Type B pancreatic cell (in vitro differentiated cells): ENCODE data around the gene CA5B. TPM values are rescaled to one million over a fixed set of nuclear protein-coding genes. Genes with fewer than 3 reads are reported as not detected.
A peak's percentile ranks its signal among the peaks of the same experiment; 100 is the strongest.

Experiments
- DNase-seq: peaks from one replicate; pipeline ENCODE4 v3.0.0; 2021; ENCODE audit warnings: mixed read lengths; ENCODE audit not compliant: unreplicated experiment; ENCODE audit errors: extremely low spot score
- H3K27ac Mint-ChIP-seq: 2 replicates; pipeline ENCODE4 v1.8.0; 2021; ENCODE audit warnings: mild to moderate bottlenecking, mixed read lengths
- H3K27me3 Mint-ChIP-seq: 2 replicates; pipeline ENCODE4 v1.8.0; 2021; ENCODE audit warnings: mixed read lengths
- H3K36me3 Mint-ChIP-seq: 2 replicates; pipeline ENCODE4 v1.8.0; 2021; ENCODE audit warnings: mixed read lengths
- H3K4me1 Mint-ChIP-seq: one replicate; pipeline ENCODE4 v1.8.0; 2021; ENCODE audit warnings: mixed read lengths; ENCODE audit not compliant: unreplicated experiment
- H3K4me3 Mint-ChIP-seq: 2 replicates; pipeline ENCODE4 v1.8.0; 2021; ENCODE audit warnings: mild to moderate bottlenecking, mixed read lengths
- H3K9me3 Mint-ChIP-seq: 2 replicates; pipeline ENCODE4 v1.8.0; 2021; ENCODE audit warnings: mixed read lengths
- total RNA-seq: library from RNA; stranded (reverse); gene quantifications from 2 replicates; pipeline ENCODE4 v1.2.1, GENCODE V29; 2021; ENCODE audit warnings: low replicate concordance
- TF ChIP-seq, protein P1 (sequence below): fragments of 200-600 bp; sonication (generic); conservative IDR thresholded peaks from 2 replicates; pipeline ENCODE4 v1.5.0; 2021; ENCODE audit warnings: antibody characterized with exemption, mild to moderate bottlenecking

The CA5B gene
- total RNA-seq, 1 donor from 2014 or later = 16.7 TPM

DNA sequence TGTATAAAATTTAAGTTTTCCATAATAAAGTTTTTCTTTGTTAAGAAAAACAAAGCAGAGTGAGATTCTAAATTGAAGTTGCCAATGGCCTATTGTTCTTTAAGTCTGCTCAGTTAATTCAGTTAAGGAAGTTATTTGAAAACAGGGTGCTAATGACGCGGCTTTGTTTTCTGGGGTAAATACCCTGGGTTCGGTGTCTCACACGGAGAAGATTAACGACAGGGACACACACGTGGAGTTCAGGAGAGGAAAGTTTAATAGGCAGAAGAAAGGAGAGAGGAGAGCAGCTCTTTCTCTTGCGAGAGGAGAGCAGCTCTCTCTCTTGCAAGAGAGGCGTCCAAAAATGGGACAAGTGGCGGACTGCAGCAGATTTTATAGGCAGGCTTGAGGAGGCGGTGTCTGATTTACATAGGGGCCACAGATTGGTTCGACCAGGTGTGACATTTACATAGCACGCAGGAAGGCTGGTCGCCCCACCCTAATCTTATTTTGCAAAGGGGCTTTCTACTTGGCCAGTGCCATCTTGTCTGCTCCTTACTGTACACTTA is 9.6 kb downstream of the CA5B start:
- Mint-ChIP-seq H3K9me3 (no peaks in the 10 kb centered on the region), H3K4me3 (no peak overlapping the region), H3K4me1 (peaks cover 44% of the 10 kb centered on the region), H3K36me3 (peaks cover 13% of the 10 kb centered on the region), H3K27ac (peak overlapping the region; percentile 91), H3K27me3 (no peaks in the 10 kb centered on the region)
- TF ChIP-seq, protein P1, sequence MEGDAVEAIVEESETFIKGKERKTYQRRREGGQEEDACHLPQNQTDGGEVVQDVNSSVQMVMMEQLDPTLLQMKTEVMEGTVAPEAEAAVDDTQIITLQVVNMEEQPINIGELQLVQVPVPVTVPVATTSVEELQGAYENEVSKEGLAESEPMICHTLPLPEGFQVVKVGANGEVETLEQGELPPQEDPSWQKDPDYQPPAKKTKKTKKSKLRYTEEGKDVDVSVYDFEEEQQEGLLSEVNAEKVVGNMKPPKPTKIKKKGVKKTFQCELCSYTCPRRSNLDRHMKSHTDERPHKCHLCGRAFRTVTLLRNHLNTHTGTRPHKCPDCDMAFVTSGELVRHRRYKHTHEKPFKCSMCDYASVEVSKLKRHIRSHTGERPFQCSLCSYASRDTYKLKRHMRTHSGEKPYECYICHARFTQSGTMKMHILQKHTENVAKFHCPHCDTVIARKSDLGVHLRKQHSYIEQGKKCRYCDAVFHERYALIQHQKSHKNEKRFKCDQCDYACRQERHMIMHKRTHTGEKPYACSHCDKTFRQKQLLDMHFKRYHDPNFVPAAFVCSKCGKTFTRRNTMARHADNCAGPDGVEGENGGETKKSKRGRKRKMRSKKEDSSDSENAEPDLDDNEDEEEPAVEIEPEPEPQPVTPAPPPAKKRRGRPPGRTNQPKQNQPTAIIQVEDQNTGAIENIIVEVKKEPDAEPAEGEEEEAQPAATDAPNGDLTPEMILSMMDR = no peak
- no peak for DNase-seq

DNA sequence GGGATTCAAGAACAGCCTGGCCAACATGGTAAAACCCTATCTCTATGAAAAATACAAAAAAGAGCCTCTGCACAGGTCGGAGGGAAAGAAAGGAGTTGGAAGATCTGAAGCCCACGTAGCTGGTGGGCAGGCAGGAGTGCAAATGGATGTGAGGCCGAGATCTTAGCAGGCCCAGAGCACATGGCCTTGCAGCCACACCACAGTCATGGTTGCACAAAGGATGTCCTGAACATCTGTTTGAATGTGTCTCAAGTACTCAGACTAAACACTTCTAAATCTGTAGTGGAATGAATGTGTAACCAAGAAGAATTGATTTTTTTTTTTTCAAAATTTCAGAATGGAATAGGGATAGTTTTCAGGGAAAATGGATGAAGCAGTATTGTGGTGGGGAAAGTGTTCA is 10.8 kb downstream of the CA5B start:
- Mint-ChIP-seq H3K4me3 (no peak overlapping the region), H3K36me3 (peaks cover 9% of the 10 kb centered on the region), H3K9me3 (no peaks in the 10 kb centered on the region), H3K27me3 (no peaks in the 10 kb centered on the region), H3K27ac (no peak overlapping the region), H3K4me1 (peaks cover 48% of the 10 kb centered on the region)
- DNase-seq = no peak
- TF ChIP-seq, protein P1 = no peak

DNA sequence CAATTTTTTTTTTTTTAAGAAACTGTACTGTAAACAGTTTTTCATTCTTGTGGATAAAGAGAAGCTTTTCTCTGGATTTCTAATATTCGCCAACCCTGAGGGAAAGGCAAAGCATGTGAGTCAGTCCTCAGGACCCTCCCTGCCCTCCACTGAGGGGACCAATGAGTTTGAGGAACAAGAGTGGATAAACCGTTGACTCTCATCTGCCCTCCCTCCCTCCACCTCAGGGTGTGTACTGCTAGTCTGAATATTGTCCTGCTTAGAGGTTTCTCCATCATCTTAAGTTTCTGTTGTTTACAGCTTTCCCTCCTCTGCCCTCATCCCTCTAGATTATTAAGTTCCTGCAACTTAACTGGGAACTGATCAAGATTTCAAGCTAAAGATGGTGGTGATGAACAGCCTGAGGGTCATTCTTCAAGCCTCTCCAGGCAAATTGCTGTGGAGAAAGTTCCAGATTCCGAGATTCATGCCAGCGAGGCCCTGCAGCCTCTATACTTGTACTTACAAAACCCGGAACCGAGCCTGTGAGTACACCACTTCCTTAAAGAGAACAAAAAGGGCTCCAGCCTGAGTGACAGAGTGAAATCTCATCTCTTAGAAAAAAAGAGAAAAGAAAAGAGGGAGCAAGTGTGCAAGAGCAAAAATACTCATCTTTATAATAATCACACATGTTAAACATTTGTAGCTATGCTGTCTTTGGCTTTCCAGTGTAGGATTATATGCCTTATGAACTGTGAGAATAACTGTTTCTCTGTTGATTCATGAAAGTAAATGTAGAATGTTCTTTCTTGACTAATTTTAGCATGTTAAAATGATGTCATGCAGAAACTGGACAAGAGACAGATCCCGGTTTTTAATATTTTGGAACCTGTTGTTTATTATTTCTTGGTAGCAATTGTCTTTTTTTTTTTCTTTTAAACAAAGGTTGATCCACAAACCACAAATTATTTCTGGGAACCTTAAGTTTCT is 11.9 kb downstream of the CA5B start:
- H3K4me1 Mint-ChIP-seq = peaks cover 42% of the 10 kb centered on the region
- peaks cover 8% of the 10 kb centered on the region for H3K36me3 Mint-ChIP-seq
- no peaks in the 10 kb centered on the region for H3K27me3 Mint-ChIP-seq
- no peak overlapping the region for H3K4me3 Mint-ChIP-seq
- H3K27ac Mint-ChIP-seq = peak overlapping the region; percentile 61
- no peak for DNase-seq
- no peaks in the 10 kb centered on the region for H3K9me3 Mint-ChIP-seq
- TF ChIP-seq, protein P1 = no peak

DNA sequence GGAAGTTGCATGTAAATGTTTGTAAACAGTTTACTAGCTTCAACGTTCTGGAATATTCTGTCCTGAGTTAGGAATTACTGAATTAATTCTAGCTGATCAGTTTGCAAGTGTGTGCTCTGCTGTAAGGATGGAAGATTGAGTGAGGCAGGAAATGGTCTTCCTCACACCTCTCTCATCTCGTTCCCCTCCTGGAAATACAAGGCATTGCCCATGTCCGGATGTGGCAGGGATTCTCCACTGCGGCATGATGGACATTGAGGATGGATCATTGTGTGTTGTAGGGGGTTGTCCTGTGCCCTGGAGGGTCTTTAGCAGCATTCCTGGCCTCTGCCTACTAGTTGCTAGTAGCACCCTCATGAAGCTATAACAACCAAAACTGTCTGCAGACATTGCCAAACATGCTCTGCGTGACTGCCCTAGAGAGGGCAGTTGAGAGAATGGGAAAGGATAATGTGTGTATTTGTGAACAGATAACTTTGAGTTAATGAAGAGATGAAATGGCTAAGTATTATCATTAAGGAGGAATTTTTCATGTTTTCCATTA is 12.6 kb downstream of the CA5B start:
- peaks cover 42% of the 10 kb centered on the region for H3K4me1 Mint-ChIP-seq

DNA sequence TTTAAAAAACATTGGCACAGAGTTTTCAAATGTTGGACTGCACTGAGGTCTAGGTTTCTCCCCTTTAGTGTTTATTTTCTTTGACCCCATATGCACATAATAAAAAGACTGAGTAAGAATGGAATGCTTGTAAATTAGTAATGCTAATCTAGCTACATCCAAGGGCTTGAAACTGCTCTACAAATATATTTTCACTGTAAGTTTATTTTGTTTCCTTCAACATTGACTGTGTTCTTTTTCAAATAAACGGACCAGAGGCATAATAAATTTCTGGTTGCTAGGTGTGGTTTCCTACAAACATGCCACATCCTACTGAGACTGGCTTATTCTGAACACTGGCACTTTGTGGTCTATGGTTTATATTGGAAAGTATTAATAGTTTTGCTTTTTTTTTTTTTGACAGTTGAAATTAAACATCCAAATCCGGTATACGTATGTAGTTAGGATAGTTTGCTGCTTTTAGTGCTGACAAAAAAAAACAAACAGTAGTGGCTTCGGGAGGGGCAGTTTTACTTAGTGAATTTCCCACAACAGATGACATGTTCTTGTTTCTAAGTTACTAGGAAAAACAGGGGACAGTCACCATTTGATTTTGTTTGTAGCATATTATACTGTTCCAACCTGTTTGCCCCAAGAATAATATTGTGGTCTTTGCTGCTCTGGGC is 13.2 kb downstream of the CA5B start:
- H3K4me1 Mint-ChIP-seq = peaks cover 40% of the 10 kb centered on the region
- peaks cover 8% of the 10 kb centered on the region for H3K36me3 Mint-ChIP-seq
- no peak overlapping the region for H3K4me3 Mint-ChIP-seq
- no peaks in the 10 kb centered on the region for H3K9me3 Mint-ChIP-seq
- TF ChIP-seq, protein P1 = no peak
- peak overlapping the region; percentile 73 for H3K27ac Mint-ChIP-seq
- H3K27me3 Mint-ChIP-seq = no peaks in the 10 kb centered on the region
- no peak for DNase-seq

More for the DNA sequence above, 12.6 kb downstream of the CA5B start:
- no peak for DNase-seq
- TF ChIP-seq, protein P1 = no peak
- Mint-ChIP-seq H3K27ac (peak overlapping the region; percentile 73), H3K9me3 (no peaks in the 10 kb centered on the region), H3K4me3 (no peak overlapping the region), H3K36me3 (peaks cover 8% of the 10 kb centered on the region), H3K27me3 (no peaks in the 10 kb centered on the region)
